Vagina (tissue), 2 donors: ENCODE measurements around the gene ASTL.

ENCODE experiments used
- CTCF ChIP-seq, 3 experiments: fragments of 450-650 bp in 2 of 3; fragments of 200-600 bp in 1 of 3; sonication (generic) in 1 of 3; IDR thresholded peaks; one replicate each; pipeline ENCODE4 v1.5.1; 2017 to 2019; ENCODE audit warnings: antibody characterized with exemption in 3 of 3, mild to moderate bottlenecking in 2 of 3, moderate library complexity in 2 of 3
- POLR2A ChIP-seq, 2 donors: fragments of 450-650 bp; IDR thresholded peaks; one replicate each; pipeline ENCODE4 v1.6.1; 2017; ENCODE audit warnings: antibody characterized with exemption in 2 of 2, mild to moderate bottlenecking in 2 of 2, moderate library complexity in 2 of 2

- no peak for TF ChIP-seq POLR2A (IDR thresholded peaks at IDR 0.05)
- TF ChIP-seq CTCF (IDR thresholded peaks at IDR 0.05) = no peak
These were observed 3.1 kb downstream of the ASTL start for GRCh38 chr2:96135171-96135570.
